GM19463 (cell line): ENCODE data around the gene HOXA7.

ENCODE experiments used
- ATAC-seq: cut with Tn5 transposase; IDR thresholded peaks from one replicate; pipeline ENCODE4 v1.9.1; 2021; ENCODE audit warnings: mild to moderate bottlenecking, moderate library complexity; ENCODE audit not compliant: unreplicated experiment

Gene HOXA7

DNA sequence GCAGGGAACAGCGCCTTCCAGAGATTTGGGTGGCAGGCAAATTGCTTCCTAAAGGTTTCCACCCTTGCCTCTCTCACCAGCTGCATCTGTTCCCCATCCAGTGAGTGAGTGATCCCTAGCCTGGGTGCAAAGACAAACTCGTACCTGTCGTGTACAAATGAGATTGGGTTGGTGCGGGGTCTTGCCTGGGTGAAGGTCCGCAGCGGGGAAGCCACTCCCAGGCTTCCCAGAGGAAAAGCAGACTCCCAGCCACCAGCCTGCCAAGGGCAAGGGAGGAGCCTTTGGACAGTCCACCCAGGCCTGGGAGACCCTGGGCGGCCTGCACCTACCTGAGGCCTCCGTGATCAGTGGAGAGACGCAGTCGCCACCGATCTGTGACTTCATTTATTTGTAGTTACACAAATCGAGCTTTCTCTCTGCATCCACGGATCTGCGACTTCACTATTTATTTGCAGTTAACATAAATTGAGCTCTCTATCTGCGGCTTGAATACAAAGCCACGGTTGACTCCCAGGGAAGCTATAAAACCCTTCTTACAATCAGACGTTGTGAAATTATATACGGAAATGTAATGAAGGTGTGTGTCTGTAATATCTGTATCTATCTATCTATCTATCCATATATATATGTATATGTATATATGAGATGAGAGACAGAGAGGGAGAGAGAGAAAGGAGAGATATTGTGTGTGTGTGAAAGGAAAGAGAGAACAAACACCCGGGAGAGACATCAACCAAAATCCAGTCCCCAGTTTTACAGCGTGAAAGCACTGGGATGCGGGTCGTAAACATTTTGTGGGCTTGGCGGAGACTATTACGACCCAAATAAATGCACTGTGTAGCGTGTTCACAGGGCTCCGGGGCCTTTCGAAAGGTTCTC is 3.0 kb upstream of the HOXA7 start:
- ATAC-seq: no peak

DNA sequence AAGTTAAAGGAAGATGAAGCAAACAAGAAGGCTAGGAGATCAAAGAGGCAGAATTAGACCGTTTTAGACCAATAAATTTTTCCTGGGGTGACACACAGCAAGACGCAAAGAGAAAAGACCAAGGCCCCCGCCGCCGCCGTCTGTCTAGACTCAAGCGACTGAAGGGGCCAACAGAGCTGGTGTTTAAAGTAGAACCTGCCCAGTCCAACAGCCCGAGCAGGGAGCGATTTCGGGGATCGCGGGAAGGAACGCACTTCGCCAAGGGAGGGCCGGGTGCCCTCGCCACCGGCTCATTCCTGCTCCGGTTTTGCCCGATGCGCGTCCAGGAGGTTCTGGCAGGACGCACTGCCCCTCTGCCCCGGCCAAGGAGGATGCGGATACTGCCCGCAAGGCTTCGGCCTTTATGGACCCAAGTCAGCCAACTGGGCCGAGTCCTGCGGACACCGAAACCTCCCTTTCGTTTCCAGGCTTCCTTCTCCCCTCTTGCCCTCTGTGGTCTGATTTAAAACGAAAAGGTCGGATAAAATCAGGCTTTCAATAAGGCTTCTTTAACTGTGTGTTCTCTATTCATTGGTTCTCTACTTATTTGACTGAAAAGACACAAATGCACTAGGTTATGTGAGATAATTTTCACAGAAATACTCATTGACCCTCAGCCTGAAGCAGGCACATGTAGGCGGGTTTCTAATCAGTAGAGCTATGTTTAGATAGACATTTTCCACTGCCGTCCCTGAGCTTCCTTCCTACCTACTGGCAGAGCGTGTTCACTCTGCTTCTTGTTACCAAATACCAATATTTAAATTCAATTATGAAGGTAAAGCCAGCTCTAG is 2.2 kb upstream of the HOXA7 start:
- no peak for ATAC-seq

DNA sequence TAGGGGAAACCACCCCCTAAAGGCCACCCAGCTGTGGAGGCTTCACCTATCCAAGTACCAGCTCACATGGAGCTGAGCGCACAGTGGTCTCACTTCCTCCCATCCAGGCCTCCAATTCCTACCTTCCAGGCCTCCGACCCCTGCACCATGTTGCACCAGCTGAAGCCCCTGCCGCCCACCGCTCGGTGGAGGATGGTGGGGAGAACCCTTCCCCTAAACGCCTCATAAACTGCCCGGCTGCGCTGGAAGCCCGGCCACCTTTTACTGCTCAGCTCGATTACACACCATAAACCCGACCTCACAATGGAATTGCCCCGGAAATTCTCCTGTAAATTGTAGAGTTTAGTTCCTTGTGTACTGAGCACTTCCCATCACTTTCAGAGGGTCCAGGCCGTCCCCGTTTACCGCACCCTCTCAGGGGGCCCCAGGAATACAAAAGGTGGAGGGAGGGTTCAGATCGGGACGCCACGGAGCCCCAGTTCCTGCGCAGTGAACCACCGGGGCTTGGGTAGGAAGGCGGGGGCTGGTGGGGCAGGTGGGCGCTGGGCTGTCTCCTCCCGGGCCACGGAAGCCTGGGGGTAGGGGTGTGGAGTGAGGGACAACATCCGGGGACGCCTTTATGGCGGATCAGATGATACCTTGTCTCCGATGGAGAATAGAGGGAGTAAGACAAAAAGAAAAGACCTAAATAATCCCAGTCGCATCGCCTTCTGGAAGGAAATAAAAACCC is 1.4 kb upstream of the HOXA7 start:
- no peak for ATAC-seq

DNA sequence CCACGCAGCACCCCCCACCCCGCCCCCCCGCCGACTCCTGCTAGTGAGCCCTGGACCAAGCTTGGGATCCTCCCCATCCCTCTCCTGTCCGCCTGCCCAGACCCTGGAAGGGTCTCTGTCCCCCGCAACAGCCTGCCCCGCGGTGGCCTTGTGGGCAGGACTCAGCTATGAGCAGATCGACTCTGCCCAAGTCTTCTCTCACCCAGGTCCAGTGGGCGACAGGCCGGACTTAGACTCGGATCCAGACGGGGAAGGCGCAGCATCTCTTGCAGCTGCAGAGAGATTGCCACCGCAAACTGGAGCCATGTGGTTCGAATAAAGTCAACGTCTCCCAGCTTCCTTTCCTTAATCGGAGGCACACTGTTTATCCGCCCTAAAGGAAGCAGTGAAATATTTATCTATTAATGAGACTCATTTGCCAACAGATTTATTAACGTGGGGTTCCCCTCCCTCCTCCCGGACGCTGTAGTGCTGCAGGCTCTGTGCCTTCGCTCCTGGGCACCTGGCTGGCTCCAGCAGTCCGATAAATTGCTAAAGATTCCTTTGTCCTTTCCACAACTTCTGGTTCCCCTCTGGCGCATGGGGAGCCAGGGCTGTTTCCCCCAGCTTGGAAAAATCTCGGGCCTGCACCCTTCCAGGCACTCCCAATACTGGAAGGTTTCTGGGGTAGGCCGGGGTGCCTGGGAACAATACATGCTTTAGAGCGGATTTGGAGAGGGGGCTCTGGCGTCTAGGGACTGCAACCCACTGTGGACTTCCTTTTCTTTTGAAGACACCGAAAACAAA is 634 bp upstream of the HOXA7 start:
- no peak for ATAC-seq

DNA sequence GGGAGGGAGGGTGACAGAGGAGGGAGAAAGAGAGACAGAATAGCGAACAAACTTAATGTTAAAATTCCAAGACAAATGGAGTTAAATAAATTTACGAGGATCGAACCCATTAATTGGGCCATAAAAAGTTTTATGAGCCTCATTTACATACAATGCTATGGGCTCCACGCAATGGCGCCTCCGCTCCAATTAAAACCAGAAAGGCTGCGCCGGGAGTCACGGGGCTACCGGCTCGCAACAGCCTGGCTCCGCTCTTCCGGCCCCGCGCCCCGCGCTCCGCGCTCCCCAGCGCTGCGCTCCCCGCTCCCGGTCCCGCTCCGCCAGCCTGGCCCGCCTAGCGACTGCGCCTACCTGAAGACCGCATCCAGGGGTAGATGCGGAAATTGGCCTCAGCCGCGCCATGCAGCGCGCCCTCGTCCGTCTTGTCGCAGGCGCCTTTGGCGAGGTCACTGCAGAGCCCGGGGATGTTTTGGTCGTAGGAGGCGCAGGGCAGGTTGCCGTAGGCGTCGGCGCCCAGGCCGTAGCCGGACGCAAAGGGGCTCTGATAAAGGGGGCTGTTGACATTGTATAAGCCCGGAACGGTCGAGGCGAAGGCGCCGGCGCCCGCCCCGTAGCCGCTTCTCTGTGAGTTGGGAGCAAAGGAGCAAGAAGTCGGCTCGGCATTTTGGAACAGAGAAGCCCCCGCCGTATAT is 513 bp downstream of the HOXA7 start:
- no peak for ATAC-seq

DNA sequence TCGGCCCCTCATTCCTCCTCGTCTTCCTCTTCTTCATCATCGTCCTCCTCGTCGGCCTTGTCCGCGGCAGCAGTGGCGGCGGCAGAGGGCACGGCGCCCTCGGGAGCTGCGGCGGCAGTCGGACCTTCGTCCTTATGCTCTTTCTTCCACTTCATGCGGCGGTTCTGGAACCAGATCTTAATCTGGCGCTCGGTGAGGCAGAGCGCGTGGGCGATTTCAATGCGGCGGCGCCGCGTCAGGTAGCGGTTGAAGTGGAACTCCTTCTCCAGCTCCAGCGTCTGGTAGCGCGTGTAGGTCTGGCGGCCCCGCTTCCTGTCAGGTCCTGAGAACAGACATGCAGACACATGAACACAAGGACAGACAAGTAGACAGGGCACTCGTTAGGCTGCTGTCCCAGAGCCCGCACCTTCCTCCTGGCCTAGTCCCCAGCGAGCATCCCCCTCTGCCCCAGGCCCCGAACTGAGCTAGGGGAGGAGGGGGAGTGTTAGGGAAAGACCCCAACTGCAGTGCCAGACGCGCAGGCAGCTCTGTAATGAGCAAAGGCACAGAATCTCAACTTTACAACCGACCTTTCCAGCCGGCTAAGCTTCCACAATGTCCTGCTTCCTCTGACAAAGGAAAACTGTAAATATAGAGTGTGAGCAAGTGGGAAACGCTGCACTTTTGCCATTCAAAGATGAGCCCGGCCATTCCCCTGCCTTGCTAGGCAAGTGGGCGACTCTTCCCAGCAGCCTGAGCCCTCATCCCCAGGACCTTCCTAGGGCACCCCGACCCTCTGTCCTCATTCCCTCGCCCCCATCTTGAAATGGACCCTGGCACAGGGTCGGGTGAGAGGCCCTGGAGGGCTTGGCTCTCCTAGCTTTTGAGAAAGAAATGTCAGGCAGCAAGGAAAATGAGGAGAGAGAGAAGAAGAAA is 1.3 kb downstream of the HOXA7 start:
- ATAC-seq: no peak

DNA sequence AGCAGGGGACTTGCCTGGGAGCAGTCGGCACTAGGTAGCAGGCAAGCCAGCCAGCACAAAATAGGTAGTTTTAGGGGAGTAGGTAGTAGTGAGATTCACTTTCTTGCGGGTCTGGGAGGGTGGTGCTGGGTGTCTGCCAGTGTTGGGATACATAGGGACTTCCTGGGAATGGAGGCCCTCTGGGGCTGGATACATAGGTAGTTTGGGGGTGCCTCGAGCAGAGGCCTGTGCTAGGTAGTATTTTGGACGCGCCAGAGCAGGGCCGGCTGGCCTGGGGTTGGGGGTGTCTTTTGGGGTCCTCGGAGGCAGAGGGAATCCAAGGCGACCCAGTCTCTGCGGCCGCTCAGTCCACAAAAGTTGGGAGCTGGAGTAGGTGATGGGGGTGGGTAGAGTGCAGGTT is 2.1 kb downstream of the HOXA7 start:
- no peak for ATAC-seq

DNA sequence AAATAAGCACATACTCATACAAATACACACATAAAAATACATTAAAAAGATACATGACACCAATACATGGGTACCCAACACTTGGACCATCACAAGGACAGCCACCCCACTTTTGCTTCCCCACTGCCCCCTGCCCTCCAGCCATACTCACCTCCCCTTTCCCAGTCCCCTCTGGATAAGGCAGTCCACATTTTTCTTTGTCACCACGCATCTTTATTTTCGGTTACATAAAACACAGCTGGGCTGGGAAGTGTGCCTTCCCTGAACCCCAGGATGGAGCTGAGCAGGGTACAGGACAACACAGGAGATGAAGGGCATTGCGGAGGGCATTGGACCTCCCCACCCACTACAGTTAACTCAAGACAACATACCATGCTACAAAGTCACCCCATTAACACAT is 2.9 kb downstream of the HOXA7 start:
- no peak for ATAC-seq

DNA sequence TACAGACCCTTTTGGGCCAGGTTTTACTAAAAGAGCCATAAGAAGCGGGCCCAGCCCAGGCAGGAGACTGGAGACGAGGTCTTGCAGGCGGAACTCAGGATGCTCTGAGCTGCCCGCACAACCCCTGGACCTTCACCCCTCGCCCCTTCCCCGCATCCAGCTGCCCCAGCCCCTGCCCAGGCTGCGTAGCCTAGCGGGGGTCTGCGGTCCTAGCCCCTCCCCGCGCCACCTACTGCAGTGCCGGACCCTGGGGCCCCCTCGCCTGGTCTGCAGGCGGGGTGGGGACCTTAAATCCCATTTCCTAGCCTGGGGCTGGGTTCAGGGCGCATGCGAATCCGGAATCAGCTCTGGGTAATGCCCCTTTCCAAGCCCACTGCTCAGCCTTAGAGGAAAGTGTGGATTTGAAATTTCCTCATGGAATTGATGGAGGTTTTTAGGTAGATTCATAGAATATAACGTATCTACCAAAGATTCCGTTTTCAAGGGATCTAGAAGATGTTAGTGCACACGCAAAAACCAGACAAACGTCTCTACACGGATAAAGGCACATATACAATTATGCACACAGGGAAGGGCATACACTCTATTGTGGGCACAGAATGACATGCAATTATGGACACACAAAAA is 3.5 kb downstream of the HOXA7 start:
- ATAC-seq: no peak

DNA sequence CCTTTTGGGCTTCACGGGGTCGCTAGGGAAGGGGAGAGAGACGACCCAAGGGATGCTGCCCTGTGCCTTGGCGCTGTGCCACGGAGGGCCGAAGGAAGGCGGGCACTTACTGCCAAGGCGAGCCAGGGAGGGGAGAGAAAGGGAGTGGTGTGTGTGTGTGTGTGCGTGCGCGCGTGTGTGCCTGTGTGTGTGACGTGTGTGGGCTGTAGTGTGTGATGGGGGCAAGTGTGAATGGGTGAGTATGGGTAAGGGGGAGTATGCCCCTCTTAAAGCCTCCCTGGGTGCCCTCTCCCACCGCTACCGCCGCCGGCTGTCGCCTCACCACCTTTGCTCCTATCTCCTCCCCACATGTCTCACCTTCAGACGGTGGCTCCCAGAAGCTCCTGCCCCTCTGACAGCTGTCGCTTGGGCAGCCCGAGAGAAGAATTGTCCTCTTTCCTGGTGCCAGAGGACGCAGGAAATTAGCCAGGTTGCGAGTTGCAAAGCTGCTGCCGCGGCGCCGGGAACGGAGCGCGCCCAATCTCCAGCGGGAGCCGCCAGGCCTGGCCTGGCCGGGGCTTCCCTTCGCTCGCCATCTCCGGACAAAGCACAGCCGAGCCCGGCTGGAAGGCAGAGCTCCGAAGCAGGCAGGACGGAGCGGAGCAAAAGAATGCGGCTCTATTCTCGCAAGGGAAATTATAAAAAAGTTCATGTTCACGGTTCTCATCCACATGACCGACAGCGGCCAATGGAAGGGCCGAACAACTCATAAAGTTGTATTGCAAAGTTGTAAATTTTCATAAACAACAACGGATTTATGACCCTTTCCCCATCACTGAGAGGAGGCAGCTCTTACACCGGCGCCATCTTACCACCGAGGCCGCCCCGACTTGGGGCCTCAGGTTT is 4.3 kb downstream of the HOXA7 start, which contains the start of gene HOXA3:
TSS of gene HOXA3 (minus strand) at position 653 of the 885 bp plus-strand sequence. CDS start 41,943 bp downstream, outside the sequence.
- ATAC-seq: no peak

DNA sequence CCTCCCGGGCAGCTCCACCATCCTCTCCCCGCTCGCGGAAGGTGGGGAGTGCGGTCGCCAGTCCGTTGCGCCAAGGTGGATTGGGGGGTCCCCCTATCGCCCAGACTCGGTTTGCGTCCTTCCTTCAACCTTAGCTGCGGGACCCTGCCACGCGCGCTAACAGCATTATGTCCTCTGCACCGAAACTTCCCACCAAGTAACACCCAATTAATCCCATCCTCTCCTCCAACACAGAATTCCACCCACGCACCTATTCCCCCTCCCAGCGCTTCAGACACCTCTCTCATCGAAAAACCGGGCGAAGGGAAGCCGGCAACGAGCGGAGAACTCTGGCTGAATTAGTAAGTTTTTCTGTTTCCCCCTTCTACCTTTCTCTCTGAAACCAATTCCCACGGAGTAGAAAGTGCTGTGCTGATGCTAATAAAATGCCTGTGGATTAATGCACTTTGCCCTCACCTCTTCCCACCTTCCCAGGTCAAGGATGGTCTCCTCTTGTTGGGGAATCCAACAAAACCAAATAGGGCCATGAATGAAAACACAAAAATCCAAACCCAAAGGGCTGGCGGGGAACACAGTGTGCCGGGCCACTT is 5.0 kb downstream of the HOXA7 start:
- no peak for ATAC-seq

DNA sequence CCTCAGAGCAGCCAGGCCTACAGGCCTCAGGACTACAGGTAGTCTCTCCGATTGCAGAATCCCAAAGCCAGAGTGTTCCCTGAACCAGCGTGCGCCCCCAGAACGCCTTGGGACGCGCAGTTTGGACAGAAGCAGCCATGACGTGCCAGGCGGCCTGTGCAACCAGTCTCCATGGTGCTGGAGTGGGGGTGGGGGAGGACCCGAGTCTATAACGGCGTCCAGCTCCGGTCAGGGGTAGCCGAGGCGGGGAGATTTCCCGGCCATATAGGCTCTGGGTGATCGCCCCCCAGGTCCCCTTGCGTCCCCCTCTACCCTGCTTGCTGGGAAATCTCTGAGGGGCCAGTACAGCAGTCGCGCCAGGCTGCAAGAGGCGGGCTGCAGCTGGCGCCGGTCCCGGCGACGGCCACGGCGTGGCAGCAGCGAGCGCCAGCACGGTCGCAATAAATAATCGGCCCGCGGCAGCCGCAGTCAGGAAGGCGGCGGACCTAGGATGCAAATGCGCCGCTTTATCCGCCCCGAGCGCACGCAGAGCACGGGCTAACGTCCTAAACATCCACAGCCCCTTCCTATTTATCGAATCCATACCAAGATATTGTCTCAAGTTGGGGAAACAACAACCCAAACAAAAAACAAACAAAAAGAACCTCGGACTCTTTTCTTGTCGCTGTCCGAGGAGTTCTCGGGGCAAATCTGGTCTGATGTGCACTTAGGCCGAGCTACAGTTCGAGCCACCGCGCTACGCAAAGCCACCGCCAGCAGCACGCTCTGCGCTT is 5.7 kb downstream of the HOXA7 start:
- peak; percentile 91 for ATAC-seq

DNA sequence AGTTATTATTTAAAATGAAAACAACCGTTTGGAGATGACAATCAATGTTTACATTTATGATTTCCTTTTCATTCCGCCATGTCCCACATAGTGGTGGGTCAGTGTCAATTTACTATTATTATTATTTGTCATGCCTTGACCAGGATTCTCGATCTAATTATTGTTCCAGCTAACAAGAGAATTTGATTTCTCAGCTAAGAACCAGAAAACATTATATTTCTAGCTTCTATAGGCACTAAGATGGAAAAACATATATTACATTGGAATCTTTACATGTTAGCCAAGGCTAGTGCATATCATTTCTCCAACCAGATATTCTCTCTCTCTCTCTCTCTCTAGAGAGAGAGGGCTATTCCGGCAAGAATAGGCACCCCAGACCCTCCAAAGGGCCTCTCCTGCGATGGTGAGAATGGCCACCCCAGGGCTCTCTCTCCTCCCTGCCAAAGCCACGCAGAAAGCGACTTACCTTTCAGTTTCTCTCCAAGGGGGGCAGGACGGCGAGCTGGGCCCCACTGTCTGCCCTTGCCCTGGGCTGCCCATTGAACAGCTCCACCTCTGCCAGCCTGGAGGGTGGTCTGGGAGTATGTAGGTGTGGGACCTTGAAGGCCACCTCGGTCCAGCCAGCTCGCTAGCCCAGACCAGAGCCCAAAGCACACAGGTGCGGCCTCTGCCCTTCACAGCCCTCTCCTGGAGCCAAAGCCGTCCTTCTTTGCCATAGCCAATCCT is 6.5 kb downstream of the HOXA7 start:
- ATAC-seq: no peak

DNA sequence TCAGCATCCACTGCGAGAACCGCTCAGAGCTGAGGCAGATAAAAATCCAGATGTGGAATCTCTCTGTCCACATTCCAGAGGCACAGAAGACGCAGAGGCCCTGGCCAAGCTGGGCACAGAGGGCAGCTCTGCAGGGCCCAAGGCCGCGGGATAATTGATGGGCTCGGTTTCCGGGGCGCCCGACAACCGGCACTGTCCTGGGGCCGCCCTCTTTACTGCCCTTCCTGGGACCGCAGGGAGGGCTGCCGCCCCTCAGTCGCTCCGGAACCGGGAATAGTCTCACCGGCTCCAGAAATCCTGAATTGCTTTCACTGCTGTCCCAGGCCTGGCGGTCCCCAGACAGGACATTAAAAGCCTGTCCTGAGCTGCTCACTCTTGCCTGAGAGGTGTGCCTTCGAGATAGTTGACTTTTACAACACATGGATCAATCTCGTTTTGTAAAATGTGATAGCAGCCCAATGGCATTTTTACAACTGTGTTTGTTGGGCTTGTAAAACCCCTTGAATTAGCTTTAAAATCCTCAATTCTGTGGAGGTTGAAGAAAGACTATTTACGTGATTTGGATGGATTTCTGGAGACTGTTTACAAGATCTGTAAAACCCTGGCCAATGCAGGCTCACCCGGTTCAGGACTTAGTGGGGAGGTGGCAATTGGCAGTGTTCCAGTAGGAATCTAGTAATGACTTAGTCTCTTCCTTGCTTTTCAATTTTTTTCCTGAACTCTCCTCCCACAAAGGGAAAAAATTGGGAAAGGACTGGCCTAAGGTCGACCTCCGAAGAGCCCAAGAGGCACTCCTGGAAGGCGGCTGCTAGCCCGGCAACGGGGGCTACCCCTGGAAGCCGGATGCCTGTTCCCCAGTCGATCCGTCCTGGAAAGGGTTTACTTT is 7.5 kb downstream of the HOXA7 start:
- ATAC-seq: no peak
